Stimulated activated CD8-positive, alpha-beta memory T cell treated with anti-CD3 and anti-CD28 coated beads, Interleukin-7, amount 100 ng/mL, for 48 hours (primary cell): ENCODE results near the gene ZG16B.

Source experiments
- DNase-seq, 2 donors: peaks; one replicate each; pipeline ENCODE4 v3.0.0-alpha.2; 2020; ENCODE audit warnings: low read depth in 1 of 2; ENCODE audit errors: extremely low read depth in 1 of 2

ZG16B gene, protein sequence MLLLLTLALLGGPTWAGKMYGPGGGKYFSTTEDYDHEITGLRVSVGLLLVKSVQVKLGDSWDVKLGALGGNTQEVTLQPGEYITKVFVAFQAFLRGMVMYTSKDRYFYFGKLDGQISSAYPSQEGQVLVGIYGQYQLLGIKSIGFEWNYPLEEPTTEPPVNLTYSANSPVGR

GRCh38 chr16:2829501-2830354, at the start of gene ZG16B:
Gene ZG16B (plus strand): TSS chr16:2830303. CDS start chr16:2830442, 139 bp downstream.
- DNase-seq: no peak

GRCh38 chr16:2782583-2783351, 47.3 kb upstream of the ZG16B start:
- DNase-seq: no peak

DNA sequence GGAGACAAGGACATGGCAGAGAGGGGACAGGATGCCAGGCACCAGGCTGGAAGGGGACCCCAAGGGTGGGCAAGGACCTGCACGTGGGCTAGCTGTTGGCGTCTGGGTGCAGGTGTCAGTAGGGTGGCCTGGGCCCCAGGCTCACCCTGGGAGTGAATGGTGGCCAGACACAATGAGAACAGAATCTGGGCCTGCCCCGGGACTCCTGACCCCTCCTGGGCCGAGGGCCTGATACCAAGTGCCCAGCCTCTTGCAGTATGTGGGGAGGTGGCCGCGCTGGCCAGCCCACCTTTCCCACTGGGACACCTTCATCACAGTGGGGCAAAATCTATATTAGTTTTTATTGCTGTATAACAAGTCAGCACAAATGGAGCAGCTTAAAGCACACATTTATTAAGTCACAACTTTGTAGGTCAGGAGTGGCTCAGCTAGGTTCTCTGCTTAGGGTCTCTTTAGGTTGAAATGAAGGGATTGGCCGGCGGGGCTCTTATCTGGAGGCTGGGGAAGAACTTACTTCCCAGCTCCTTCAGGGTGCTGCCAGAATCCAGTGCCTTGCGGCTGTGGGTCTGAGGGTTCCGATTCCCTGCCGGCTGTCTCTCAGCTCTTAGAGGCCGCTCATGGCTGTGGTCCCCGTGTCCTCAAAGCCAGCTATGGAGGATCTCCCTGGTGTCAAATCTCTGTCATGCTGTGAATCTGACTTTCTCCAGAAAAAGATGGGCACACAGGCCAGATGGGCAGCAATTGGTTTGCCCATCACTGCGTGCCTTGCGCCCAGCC, 46.3 kb upstream of the ZG16B start:
- no peak for DNase-seq

DNA sequence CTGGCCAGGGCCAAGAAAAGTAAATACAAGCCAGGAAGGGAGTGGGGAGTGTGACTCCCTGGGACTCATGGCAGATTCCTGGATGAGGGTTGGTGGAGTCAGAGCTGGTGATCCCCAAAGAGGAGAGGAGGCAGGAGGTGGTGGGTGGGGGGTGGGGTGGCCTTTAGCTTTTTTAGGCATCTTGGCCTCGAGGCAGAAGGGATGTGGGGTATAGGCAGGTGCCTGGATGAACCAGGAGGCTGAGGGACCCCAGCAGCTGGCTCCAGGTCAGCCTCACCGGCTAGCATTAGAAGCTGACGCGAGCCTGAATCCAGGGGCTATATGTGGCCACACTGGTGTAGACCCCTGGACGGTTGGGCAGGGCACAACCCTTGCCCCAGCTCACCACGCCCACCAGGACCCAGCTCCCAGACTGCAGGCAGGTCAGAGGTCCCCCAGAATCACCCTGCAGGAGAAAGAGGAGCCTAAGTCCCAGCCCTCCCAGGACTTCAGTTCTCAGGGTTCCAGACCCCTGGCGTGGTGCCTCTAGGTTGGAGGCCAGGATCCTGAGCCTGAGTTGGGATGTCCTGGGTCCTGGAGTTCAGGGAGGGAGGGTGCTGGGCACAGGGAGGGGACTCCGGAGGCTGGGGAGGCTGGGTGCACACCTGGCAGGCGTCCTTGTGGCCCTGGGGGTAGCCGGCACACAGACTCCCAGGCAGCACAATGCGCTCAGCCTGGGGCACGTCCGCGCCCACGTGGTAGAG, 45.6 kb upstream of the ZG16B start:
- DNase-seq: no peak

- peak in 1 of 2 donors; percentile 29 for DNase-seq
Observed at GRCh38 chr16:2785101-2785991, 44.8 kb upstream of the ZG16B start.

GRCh38 chr16:2786061-2786825, 43.9 kb upstream of the ZG16B start:
- no peak for DNase-seq

DNA sequence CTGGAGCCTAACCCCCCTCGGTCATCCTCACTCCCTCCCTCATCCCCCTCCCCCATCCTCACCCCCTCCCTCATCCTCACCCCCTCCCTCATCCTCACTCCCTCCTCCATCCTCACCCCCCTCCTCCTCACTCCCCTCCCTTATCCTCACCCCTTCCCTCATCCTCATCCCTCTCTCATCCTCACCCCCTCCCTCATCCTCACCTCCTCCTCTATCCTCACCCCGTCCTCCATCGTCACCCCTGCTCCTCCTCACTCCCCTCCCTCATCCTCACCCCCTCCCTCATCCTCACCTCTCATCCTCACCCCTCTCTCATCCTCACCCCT, 43.3 kb upstream of the ZG16B start:
- DNase-seq: no peak

DNA sequence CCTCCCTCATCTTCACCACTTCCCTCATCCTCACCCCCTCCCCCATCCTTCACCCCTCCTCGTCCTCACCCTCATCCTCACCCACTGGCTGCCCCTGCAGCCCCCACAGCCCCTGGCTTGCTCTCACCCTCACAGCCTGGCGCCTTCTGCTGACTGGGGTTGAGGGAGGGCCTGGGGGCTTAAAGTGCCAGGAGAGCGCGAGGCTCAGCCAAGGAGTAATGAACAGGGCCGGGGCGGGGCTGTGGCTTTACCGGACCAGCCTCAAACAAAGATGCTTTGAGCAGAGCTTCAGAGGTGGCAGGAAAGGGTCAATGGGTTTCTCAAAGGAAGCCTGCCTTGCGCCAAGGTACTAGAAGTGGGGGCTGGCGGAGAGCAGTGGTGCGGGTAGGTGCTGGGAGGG, 42.7 kb upstream of the ZG16B start, which contains the start of gene PRSS33:
Gene PRSS33, minus strand, starts transcription at position 155 of the 400 bp plus-strand sequence. CDS start 1,013 bp downstream, outside the sequence.
- DNase-seq: no peak

DNA sequence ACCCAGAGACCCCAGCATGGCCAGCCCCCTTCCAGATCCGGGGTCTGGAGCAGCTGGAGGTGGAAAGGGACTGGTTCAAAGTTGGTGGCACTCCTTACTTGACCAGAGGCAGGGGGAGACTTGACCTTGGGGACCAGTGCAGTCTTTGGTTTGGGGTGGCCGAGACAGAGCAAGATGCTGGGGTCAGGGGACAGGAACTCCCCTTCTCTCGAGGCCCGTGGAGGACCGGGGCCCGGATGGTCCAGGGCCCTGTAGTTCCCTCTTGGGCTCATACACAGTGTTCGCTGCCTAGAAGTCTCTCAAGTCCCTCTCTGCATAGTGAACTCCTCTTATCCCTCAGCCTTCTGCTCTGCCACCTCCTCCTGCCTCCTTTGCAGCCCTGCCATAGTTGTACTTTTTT, 42.1 kb upstream of the ZG16B start:
- DNase-seq: no peak

DNA sequence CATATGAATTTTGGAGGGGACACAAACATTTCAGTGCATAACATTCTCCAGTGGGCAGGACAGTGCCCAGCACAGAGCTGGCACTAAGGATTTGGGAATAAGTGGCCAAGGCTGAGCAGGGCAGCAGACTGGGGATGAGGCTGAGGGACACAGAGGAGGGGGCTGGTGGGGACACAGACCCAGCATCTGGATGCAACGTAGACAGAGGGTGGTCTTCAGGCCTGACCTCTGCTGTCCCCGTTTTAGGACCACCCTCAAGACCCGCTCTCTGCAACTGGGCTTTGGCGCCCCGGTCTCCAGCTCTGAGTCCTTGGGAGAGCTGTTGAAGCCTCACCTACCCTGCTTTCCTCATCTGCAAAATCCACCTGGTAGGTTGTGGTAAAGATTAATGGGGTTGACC, 39.5 kb upstream of the ZG16B start:
- no peak for DNase-seq

- DNase-seq: no peak
Observed at GRCh38 chr16:2791174-2791573, 38.9 kb upstream of the ZG16B start.

GRCh38 chr16:2792940-2793339, 37.2 kb upstream of the ZG16B start:
- DNase-seq: no peak

DNA sequence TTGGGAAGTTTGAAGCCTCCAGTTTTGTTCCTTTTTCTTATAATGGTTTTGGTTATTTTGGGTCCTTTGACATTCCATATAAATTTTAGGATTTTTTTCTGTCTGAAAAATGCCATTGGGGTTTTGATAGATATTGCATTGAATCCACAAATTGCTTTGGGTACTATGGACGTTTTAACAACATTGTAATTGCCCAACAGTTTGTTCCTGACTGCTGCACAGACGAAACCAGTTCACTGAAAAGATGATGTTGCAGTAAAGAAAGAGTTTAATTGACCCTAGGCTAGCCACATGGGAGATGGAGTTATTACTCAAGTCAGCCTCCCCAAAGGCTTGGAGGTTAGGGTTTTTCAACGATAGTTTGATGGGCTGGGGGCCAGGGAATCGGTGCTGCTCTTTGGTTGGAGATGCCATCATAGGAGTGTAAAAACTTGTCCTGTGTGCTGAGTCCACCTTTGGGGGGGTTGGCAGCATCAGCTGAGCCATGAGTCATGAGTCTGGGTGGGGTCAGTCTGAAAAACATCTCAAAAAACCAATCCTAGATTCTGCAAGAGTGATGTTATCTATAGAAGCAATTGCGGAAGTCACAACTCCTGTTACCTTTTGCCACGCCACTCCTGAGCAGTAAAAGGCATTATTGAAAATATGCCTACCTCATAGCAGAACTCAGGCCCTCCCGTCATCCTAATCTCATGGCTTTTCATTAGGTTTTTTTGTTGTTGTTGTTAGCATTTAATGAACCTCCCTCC, 34.5 kb upstream of the ZG16B start:
- DNase-seq: no peak

GRCh38 chr16:2798723-2799204, 31.3 kb upstream of the ZG16B start:
- no peak for DNase-seq

GRCh38 chr16:2799205-2799858, 30.8 kb upstream of the ZG16B start:
- no peak for DNase-seq

GRCh38 chr16:2799859-2800226, 30.3 kb upstream of the ZG16B start:
- DNase-seq: no peak

- DNase-seq: no peak
Observed at GRCh38 chr16:2803545-2804195, 26.4 kb upstream of the ZG16B start.
